PC-3 (cell line): Measurements from ENCODE around the gene RNF167. TPM values are rescaled to one million over a fixed set of nuclear protein-coding genes. Genes with fewer than 3 reads are reported as not detected.
A peak's percentile ranks its signal among the peaks of the same experiment; 100 is the strongest.
"Not testable (repeated sequence)": the region's sequence is repeated elsewhere in the genome, so short reads cannot be mapped to it uniquely, and the experiment has no call there.

Source experiments
- ATAC-seq: fragments of 200-7000 bp; cut with Tn5 transposase; 2 replicates; pipeline ENCODE4 v1.9.1; 2020; ENCODE audit warnings: mild to moderate bottlenecking, moderate library complexity
- BruUV-seq: library from RNA; stranded (reverse); fragments of 400-500 nt; replicated peaks from 2 replicates; lab custom pipeline; 2021; lab: Mats Ljungman, UMichigan
- CTCF ChIA-PET: fragments of 300-600 bp; sonication (Branson Sonifier 250); formaldehyde crosslinking; loops from one replicate; lab custom pipeline; 2022; ENCODE audit warnings: antibody characterized with exemption; lab: Charles Lee
- POLR2A ChIA-PET: fragments of 300-600 bp; sonication (Branson Sonifier 250); formaldehyde crosslinking; loops from one replicate; lab custom pipeline; 2022; ENCODE audit warnings: antibody characterized with exemption; ENCODE audit not compliant: unreplicated experiment; lab: Charles Lee
- DNase-seq: peaks from one replicate; pipeline ENCODE4 v3.0.0-alpha.2; 2015
- H2AFZ ChIP-seq: fragments of 300-600 bp; sonication (generic); 2 replicates; pipeline ENCODE4 v1.6.0; 2016; ENCODE audit warnings: antibody characterized with exemption, low read length
- H3F3A ChIP-seq: fragments of 300-600 bp; sonication (generic); one replicate; pipeline ENCODE4 v1.6.0; 2017; ENCODE audit warnings: antibody characterized with exemption, low read length, control low read depth, mild to moderate bottlenecking; ENCODE audit not compliant: unreplicated experiment
- H3K27ac ChIP-seq: fragments of 300-600 bp; sonication (generic); 2 replicates; pipeline ENCODE4 v1.5.1; 2016; ENCODE audit warnings: mild to moderate bottlenecking, low read length
- H3K27me3 ChIP-seq: fragments of 300-600 bp; sonication (generic); 2 replicates; pipeline ENCODE4 v1.6.1; 2016; ENCODE audit warnings: low read length, mixed read lengths
- H3K36me3 ChIP-seq: fragments of 300-600 bp; sonication (generic); 2 replicates; pipeline ENCODE4 v1.6.1; 2016; ENCODE audit warnings: low read depth, mixed run types, low read length, mixed read lengths
- H3K4me1 ChIP-seq: fragments of 300-600 bp; sonication (generic); 2 replicates; pipeline ENCODE4 v1.5.1; 2016; ENCODE audit warnings: low read length; ENCODE audit not compliant: insufficient read depth
- H3K4me2 ChIP-seq: fragments of 300-600 bp; sonication (generic); 2 replicates; pipeline ENCODE4 v1.6.0; 2016; ENCODE audit warnings: low read length
- H3K4me3 ChIP-seq: fragments of 300-600 bp; sonication (generic); 2 replicates; pipeline ENCODE4 v1.5.1; 2016; ENCODE audit warnings: mild to moderate bottlenecking, low read length, mixed read lengths
- H3K79me2 ChIP-seq: fragments of 300-600 bp; sonication (generic); 2 replicates; pipeline ENCODE4 v1.6.1; 2017; ENCODE audit warnings: low read length, mixed read lengths
- H3K9ac ChIP-seq: fragments of 300-600 bp; sonication (generic); 2 replicates; pipeline ENCODE4 v1.6.0; 2016; ENCODE audit warnings: mild to moderate bottlenecking, low read length
- H3K9me2 ChIP-seq: fragments of 300-600 bp; sonication (generic); replicated peaks from 2 replicates; pipeline ENCODE4 v1.6.1; 2016; ENCODE audit warnings: mixed run types, low read length, mixed read lengths
- H3K9me3 ChIP-seq: fragments of 300-600 bp; sonication (generic); 2 replicates; pipeline ENCODE4 v1.6.1; 2016; ENCODE audit warnings: low read length, mixed read lengths
- H4K20me1 ChIP-seq: fragments of 300-600 bp; sonication (generic); 2 replicates; pipeline ENCODE4 v1.6.1; 2016; ENCODE audit warnings: low read length, mixed read lengths
- EZH2 ChIP-seq: fragments of 300-600 bp; sonication (generic); IDR thresholded peaks from one replicate; pipeline ENCODE4 v1.6.1; 2017; ENCODE audit warnings: antibody characterized with exemption, mild to moderate bottlenecking, low read length; ENCODE audit not compliant: unreplicated experiment
- EZH2phosphoT487 ChIP-seq: fragments of 300-600 bp; sonication (generic); IDR thresholded peaks from 2 replicates; pipeline ENCODE4 v1.6.1; 2018; ENCODE audit warnings: mild to moderate bottlenecking, antibody characterized with exemption, low read length, borderline replicate concordance
- intact Hi-C: fragments of 100-400 bp; cut with micrococcal nuclease; formaldehyde crosslinking; loops from 2 replicates; pipeline ENCODE4 v1.9.0; 2023
- total RNA-seq: library from RNA; depleted of rRNA; stranded (reverse); fragments of >200 nt; gene quantifications from 2 replicates; pipeline ENCODE4 v1.2.3, GENCODE V29; 2014
- TF ChIP-seq, protein P1 (sequence below): fragments of 300-600 bp; sonication (generic); conservative IDR thresholded peaks from 2 replicates; pipeline ENCODE4 v1.5.1; 2017; ENCODE audit warnings: antibody characterized with exemption, low read depth, mild to moderate bottlenecking, low read length

RNF167 gene
- total RNA-seq, 1 experiment from 2014 or later, result 43.1 TPM

DNA sequence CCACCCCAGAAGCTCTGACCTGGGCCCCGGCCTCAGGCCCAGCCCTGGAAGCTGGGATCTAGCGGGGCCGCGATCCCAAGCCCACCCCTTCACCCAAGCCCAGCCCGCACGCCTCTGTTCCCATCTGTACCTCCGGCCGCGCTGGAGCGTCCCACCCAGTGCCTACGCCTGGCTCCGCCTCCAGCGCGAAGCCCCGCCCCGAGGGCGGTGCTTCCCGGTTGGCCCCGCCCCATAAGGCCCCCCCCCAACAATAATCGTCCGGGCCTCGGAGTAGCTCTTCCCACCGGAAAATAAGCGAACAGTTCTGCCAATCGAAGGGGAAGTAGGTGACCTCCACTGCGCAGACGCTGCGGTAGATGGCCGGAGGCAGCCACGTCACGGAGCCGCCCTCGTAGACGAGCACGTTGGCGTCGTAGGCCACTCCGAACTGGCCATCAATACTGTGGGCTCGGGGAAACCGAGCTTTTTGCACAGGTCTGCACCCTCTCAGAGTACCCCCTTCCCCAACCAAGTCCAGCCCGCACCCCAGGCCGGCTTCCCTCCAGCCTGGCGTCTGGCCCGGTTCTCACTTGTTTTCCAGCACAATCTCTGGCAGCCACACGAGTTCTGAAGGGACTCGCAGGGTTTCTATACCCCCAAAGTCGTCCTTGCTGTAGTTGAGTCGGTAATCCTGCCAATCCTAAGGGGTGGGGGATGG lies 38.3 kb upstream of the RNF167 start:
- Histone ChIP-seq H3K79me2 (no peaks in the 10 kb centered on the region), H3F3A (no peaks in the 10 kb centered on the region), H3K27me3 (no peaks in the 10 kb centered on the region), H3K36me3 (no peaks in the 10 kb centered on the region; the same call in 1 of the 2 replicates), H4K20me1 (no peaks in the 10 kb centered on the region), H3K9me2 (no peaks in the 10 kb centered on the region), H3K9ac (no peak overlapping the region), H3K4me1 (peaks cover 10% of the 10 kb centered on the region), H3K9me3 (no peaks in the 10 kb centered on the region), H3K4me3 (no peak overlapping the region), H3K27ac (no peak overlapping the region), H2AFZ (no peak overlapping the region), H3K4me2 (no peak overlapping the region)
- no peak for DNase-seq
- POLR2A ChIA-PET, result no interaction called here
- intact Hi-C loops, result no loop called here
- BruUV-seq, result no TSS peak
- TF ChIP-seq EZH2, result no peak
- TF ChIP-seq EZH2phosphoT487, result no peak
- TF ChIP-seq, protein P1, sequence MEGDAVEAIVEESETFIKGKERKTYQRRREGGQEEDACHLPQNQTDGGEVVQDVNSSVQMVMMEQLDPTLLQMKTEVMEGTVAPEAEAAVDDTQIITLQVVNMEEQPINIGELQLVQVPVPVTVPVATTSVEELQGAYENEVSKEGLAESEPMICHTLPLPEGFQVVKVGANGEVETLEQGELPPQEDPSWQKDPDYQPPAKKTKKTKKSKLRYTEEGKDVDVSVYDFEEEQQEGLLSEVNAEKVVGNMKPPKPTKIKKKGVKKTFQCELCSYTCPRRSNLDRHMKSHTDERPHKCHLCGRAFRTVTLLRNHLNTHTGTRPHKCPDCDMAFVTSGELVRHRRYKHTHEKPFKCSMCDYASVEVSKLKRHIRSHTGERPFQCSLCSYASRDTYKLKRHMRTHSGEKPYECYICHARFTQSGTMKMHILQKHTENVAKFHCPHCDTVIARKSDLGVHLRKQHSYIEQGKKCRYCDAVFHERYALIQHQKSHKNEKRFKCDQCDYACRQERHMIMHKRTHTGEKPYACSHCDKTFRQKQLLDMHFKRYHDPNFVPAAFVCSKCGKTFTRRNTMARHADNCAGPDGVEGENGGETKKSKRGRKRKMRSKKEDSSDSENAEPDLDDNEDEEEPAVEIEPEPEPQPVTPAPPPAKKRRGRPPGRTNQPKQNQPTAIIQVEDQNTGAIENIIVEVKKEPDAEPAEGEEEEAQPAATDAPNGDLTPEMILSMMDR, result no peak
- CTCF ChIA-PET, result no interaction called here
- ATAC-seq, result no peak

DNA sequence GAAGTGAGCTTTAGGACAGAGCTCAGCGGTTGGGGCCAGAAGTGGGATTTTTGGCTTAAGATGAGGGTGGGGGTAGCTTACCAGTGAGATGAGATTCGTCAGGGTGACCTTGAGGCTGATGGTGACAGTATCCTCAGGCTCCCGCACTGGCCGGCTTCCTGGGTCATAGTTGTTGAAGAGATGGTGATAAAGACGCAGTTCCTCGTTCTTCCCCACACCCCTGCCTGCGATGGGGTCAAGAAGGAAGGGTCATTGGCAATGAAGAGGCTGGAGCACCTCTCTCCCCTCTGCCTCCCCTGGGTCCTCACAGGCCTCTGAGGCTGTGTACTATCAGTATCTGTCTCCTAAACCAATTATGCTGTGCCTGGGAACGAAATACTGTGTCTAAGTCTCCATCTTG lies 37.5 kb upstream of the RNF167 start:
- H3K4me2 ChIP-seq, result peak overlapping the region; percentile 77; the same call in 1 of the 2 replicates
- ChIA-PET POLR2A (no interaction called here), CTCF (no interaction called here)
- H3K4me3 ChIP-seq, result no peak overlapping the region
- H3K9me3 ChIP-seq, result no peaks in the 10 kb centered on the region
- intact Hi-C loops, result no loop called here
- H3K9ac ChIP-seq, result no peak overlapping the region
- BruUV-seq, result no TSS peak
- ATAC-seq, result no peak
- no peak for DNase-seq
- no peaks in the 10 kb centered on the region for H4K20me1 ChIP-seq
- no peak overlapping the region for H2AFZ ChIP-seq
- no peaks in the 10 kb centered on the region for H3K36me3 ChIP-seq
- H3K4me1 ChIP-seq, result peaks cover 10% of the 10 kb centered on the region
- no peaks in the 10 kb centered on the region for H3K27me3 ChIP-seq
- no peaks in the 10 kb centered on the region for H3K79me2 ChIP-seq
- H3K27ac ChIP-seq, result no peak overlapping the region
- no peak for TF ChIP-seq EZH2phosphoT487
- TF ChIP-seq EZH2, result no peak
- TF ChIP-seq, protein P1, result no peak
- H3F3A ChIP-seq, result no peaks in the 10 kb centered on the region
- no peaks in the 10 kb centered on the region for H3K9me2 ChIP-seq

DNA sequence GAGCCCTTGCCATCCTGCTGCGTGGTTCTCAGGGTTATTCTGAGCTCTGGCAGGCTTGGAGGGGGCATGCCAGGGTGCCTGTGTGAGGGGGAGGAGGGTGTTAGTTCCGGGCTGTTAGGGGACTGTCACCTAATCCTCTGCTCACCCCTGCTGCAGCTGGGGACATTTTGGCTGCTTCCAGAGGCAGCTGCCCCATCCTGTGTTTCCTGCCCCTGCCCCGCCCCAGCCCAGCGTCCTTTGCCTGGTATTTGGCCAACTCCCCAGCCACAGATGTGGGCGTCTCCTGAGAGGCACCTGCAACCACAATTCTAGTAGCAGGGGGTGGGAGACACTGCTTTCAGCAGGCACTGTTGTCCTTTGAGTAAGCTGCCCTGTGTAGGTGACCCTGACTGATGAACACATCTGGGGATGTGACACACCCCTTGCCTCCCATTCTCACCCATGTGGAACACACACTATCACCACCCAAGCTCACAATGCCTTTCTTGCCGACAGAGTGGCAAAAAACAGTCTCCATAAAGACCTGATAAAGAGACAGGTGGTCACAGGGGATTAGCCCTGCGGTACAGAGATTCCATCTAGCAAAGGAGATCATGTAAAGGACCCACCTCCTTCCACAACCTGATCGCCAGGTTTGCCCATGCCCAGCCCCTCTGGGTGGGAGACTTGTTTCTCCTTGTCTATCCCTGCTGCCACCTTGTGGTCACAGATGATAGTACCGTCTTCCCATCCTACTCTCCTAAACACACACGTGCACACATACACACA lies 36.8 kb upstream of the RNF167 start, which contains the start of gene CHRNE:
Gene CHRNE (minus strand): TSS at position 48 of the 768 bp plus-strand sequence. CDS start 35 bp downstream, at position 13.
- no peaks in the 10 kb centered on the region for H3K27me3 ChIP-seq
- no peaks in the 10 kb centered on the region for H3F3A ChIP-seq
- H3K36me3 ChIP-seq, result no peaks in the 10 kb centered on the region
- POLR2A ChIA-PET, result interaction anchor here (0.6 kb wide), 1 partner anchor 37 kb away, joined by 3 read pairs; the partner anchor contains the start of genes RNF167 and SLC25A11
- TF ChIP-seq EZH2phosphoT487 (no peak), EZH2 (no peak)
- TF ChIP-seq, protein P1, result peak; percentile 70
- H3K9me2 ChIP-seq, result no peaks in the 10 kb centered on the region
- H3K27ac ChIP-seq, result no peak within 1 kb of the TSS
- BruUV-seq, result no TSS peak
- peak; percentile 78 for ATAC-seq
- peaks cover 10% of the 10 kb centered on the region for H3K4me1 ChIP-seq
- peak within 1 kb of the TSS; percentile 48; the same call in 1 of the 2 replicates for H2AFZ ChIP-seq
- H3K9ac ChIP-seq, result no peak within 1 kb of the TSS
- CTCF ChIA-PET, result interaction anchor here (0.6 to 1.0 kb wide), 3 partner anchors 54 to 195 kb away, joined by 3 read pairs; partner anchors contain the start of gene PSMB6
- H3K79me2 ChIP-seq, result no peaks in the 10 kb centered on the region
- H4K20me1 ChIP-seq, result no peaks in the 10 kb centered on the region
- peak; percentile 84 for DNase-seq
- H3K9me3 ChIP-seq, result no peaks in the 10 kb centered on the region
- H3K4me2 ChIP-seq, result peak within 1 kb of the TSS; percentile 77
- H3K4me3 ChIP-seq, result peak within 1 kb of the TSS; percentile 40; the same call in 1 of the 2 replicates
- intact Hi-C loops, result loop anchor here (1.0 kb wide), 1 partner anchor 116 kb away; no protein-coding TSS in a partner anchor

DNA sequence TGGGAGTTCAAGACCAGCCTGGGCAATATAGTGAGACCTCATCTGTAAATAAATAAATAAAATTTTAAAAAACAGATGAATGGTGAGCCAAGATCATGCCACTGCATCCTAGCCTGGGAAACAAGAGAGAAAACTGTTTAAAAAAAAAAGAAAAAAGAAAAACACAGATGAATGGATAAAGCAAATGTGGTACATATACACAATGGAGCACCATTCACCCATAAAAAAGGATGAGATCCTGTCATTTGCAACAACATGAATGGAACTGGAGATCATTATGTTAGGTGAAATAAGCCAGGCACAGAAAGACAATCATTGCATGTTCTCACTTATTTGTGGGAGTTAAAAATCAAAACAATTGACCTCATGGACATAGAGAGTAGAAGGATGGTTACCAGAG lies 33.4 kb upstream of the RNF167 start:
- H3K4me2 ChIP-seq, H4K20me1 ChIP-seq, H3K9me2 ChIP-seq, BruUV-seq, CTCF ChIA-PET, H3K4me3 ChIP-seq, H3K9ac ChIP-seq, H3F3A ChIP-seq, POLR2A ChIA-PET, ATAC-seq, H2AFZ ChIP-seq, H3K27me3 ChIP-seq, H3K27ac ChIP-seq, DNase-seq, H3K9me3 ChIP-seq, H3K79me2 ChIP-seq, H3K36me3 ChIP-seq: not testable (repeated sequence)
- peaks cover 17% of the 10 kb centered on the region for H3K4me1 ChIP-seq
- intact Hi-C loops, result loop anchor here (5.0 kb wide), 1 partner anchor 36 kb away; the partner anchor contains the start of genes RNF167 and SLC25A11
